ENCODE results near the gene PGGT1B.

DNA sequence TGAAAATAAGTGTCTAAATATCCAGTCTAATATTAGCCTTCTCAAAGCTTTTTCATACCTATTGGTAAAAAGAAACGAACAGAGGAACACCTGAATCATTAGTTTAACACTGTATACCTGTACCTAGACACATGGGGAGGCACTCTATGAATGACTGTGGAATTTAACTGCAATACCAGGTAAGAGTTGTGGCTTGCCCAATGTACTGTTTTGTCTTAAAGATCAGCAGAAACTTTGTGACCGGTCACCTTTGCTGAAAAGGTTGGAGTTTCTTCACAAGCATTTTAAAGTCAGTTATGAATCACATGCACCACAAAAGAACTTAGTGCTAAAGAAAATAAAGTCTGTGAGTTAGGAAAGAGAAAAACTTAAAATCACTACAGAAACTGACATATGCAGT is 2.4 kb downstream of the PGGT1B start:
- TF ChIP-seq, protein P1, sequence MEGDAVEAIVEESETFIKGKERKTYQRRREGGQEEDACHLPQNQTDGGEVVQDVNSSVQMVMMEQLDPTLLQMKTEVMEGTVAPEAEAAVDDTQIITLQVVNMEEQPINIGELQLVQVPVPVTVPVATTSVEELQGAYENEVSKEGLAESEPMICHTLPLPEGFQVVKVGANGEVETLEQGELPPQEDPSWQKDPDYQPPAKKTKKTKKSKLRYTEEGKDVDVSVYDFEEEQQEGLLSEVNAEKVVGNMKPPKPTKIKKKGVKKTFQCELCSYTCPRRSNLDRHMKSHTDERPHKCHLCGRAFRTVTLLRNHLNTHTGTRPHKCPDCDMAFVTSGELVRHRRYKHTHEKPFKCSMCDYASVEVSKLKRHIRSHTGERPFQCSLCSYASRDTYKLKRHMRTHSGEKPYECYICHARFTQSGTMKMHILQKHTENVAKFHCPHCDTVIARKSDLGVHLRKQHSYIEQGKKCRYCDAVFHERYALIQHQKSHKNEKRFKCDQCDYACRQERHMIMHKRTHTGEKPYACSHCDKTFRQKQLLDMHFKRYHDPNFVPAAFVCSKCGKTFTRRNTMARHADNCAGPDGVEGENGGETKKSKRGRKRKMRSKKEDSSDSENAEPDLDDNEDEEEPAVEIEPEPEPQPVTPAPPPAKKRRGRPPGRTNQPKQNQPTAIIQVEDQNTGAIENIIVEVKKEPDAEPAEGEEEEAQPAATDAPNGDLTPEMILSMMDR (IDR thresholded peaks at IDR 0.05): no peak
- TF ChIP-seq POLR2A (IDR thresholded peaks at IDR 0.05) (no peak), EP300 (IDR thresholded peaks at IDR 0.05) (no peak), POLR2AphosphoS5 (IDR thresholded peaks at IDR 0.05) (no peak)

All from sigmoid colon (tissue), 4 donors.